GM10847 (cell line): ENCODE measurements around the gene CYFIP2.

Experiments
- POLR2A ChIP-seq: IDR thresholded peaks from 2 replicates; pipeline ENCODE4 v1.6.1; 2011; ENCODE audit not compliant: insufficient read length; ENCODE audit errors: extremely low read depth

The CYFIP2 gene

GRCh38 chr5:157278319-157279037 is 12.6 kb downstream of the CYFIP2 start:
- TF ChIP-seq POLR2A = no peak

- TF ChIP-seq POLR2A = no peak
Observed at GRCh38 chr5:157279605-157280239, 13.8 kb downstream of the CYFIP2 start.

- no peak for TF ChIP-seq POLR2A
Observed at GRCh38 chr5:157280927-157281326, 15.0 kb downstream of the CYFIP2 start.

DNA sequence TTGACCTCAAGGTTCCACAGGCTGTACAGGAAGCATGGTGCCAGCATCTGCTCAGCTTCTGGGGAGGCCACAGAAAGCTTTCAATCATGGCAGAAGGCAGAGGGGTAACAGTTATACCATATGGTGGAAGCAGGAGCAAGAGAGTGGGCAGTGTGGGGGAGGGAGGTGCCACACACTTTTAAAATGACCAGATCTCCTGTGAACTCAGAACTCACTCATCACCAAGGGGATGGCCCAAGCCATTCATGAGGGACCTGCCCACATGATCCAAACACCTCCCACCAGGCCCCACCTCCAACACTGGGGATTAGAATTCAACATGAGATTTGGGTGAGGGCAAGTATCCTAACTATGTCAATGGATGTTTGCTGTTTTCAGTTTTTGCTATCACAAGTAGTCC is 16.2 kb downstream of the CYFIP2 start:
- no peak for TF ChIP-seq POLR2A

DNA sequence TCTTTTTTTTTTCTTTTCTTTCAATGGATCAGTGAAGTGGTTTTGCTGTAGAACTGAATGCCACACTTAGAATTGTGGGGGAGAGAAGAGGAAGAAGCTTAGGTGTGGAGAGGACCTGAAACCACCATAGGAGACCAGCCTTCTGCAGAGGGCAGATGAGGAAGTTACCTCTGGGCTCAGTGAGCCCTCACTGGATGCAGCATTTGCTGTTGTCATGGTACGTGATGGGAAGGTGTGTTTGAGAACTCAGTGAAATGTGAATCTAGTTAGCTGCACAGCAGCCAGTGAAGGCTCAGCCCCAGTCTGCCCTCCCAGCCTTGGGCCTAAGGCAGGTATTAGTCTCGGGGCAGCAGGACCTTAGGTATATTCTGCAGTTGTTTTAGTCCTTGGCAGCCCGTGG is 17.5 kb downstream of the CYFIP2 start:
- no peak for TF ChIP-seq POLR2A

DNA sequence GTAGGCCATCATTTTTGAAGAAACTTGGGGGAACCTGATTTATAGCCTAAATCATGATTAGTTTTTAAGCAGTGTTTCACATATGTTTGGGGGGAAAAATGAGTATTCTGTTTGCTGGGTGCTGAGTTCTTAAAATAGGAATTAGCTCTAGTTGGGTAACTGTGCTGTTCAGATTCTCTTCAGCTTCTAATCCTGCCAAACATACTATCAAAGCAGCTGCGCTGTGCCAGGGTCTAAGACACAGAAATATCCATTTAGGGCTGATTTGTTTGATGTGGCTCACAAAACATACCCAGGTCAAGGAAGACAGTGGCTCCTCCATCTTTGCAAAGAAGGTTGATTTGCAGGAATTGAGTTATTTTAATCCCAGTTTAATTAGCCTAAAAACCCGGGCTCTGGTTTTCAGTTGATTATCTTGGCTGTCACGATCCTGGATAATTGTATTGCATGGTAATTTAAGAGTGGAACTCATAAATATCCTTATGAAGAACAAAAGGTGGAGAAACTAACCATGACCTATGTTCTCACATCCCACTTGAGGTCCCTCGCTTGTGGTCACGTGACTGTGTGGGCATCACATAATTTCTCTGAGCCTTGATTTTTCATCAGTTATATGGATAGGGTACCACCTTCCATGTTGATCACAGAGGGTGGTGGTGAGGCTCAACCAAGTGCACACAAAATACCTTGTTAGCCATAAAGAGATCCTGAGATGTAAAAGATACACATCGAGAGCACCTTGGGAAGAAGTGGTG is 18.7 kb downstream of the CYFIP2 start:
- no peak for TF ChIP-seq POLR2A

DNA sequence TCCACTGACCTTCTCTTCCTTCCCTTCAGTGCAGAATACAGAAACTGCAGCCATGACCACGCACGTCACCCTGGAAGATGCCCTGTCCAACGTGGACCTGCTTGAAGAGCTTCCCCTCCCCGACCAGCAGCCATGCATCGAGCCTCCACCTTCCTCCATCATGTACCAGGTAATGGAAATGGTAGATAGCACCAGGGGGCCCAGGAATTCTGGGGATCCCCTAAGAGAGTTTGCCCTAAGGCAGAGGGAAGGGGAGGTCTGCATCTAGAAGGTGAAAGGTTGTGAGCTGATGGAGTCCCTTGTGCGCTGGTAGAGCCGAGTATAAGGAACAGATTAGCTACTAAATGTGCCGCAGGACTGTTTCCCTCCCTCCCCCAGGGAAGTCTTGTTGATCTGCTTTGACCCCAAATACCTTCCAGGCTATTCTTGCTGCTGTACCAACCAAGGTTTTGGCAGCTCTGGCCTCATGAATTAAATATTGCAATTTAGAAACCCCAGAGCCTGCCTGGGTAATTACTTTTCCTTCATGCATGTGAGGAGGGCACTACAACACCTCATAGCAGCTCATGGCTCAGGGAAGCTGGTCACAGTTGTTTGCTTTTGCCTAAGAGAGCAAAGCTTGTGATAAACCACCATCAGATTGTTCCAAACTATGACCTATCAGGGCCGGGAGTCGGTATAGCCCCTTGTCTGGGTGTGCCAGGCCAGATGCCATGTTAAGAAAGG is 19.6 kb downstream of the CYFIP2 start:
- no peak for TF ChIP-seq POLR2A

DNA sequence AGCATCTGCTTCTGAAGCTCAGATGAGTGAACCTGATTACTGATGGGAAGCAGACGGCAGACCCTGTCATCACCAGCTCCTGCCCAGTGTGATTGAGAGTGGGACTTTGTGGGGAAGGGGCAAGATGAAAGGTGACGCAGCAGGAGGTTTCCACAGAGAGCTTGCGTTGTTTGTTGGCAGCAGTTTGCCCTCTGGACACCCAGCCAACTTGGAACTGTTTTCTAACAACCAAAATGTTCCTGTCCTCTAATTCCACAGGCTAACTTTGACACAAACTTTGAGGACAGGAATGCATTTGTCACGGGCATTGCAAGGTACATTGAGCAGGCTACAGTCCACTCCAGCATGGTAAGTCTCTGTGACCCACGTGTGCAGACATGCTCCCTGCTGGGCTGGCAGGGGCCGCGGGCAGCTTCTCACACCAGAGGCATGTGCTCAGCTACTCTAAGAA is 20.9 kb downstream of the CYFIP2 start:
- TF ChIP-seq POLR2A = no peak

GRCh38 chr5:157288405-157289163 is 22.7 kb downstream of the CYFIP2 start:
- TF ChIP-seq POLR2A = no peak

DNA sequence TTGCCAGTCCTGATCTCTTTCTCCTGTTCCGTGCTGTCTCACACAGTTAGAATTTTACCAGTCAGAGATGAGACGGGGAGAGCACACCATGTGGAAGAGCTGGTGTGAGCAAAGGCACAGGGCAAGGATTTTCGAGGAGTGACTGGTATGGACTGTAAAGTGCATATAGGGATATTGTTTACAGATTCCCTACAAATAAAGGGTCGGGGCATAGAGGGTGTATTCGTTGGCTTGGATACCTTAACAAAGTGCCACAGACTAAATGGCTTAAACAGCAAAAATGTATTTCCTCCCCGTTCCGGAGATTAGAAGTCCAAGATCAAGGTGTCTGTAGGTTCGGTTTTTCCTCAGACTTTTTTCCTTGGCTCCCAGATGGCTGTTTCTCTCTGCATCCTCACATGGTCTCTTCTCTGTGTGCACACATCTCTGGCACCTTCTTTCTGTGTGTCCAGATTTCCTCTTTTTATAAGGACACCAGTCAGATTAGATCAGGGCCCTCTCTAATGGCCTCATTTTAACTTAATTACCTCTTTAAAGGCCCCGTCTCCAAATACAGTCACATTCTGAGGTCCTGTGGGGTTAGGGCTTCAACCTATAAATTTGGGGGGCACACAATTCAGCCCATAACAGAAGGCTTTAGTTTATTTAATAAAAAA is 23.4 kb downstream of the CYFIP2 start:
- no peak for TF ChIP-seq POLR2A

- no peak for TF ChIP-seq POLR2A
Observed at GRCh38 chr5:157290156-157290980, 24.4 kb downstream of the CYFIP2 start.

DNA sequence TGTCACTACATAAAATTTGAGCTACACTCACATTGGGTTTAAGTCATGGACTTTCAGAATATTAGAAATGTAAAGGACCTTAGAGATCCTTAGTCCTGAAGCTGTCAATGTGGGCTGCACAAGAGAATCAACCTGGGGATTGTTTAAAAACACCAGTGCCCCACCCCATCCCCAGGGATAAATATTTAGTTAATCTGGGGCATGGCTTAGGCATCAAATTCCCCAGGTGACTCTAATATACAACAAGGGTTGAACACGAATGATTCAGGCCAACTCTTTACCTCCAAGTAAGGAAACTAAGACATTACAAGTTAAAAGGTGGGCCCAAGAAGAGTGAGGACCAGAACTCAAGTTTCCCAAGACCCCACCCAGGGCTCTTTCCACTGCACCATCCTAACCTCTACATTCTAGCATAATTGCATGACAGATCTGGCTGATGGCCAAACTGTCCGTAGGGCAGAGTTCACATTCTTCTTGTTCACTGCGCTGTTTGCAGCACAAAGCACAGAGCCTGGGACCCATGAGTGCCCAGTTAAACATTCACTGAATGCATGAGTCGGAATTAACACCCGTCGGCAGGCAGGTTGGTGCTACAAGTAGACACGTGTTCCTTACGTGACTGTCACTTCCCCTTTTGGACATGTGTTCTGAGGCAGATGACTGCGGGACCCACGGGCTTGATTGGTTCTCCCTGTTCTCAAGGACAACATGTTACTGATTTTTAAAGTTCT is 25.2 kb downstream of the CYFIP2 start:
- no peak for TF ChIP-seq POLR2A

GRCh38 chr5:157292599-157292998 is 26.7 kb downstream of the CYFIP2 start:
- no peak for TF ChIP-seq POLR2A
